Loucy (cell line): ENCODE measurements around the gene STARD13.

ENCODE experiments used
- H2AFZ ChIP-seq: fragments of 200-600 bp; sonication (generic); 2 replicates; pipeline ENCODE4 v1.6.0; 2016; ENCODE audit warnings: antibody characterized with exemption, mild to moderate bottlenecking, low read length, moderate library complexity
- H3F3A ChIP-seq: fragments of 200-600 bp; 2 replicates; pipeline ENCODE4 v1.6.0; 2016; ENCODE audit warnings: antibody characterized with exemption, low read depth, mild to moderate bottlenecking
- H3K27me3 ChIP-seq: fragments of 200-600 bp; sonication (generic); 2 replicates; pipeline ENCODE4 v1.6.1; 2014; ENCODE audit warnings: low read length, mild to moderate bottlenecking; ENCODE audit not compliant: insufficient read depth, poor library complexity, severe bottlenecking
- H3K36me3 ChIP-seq: fragments of 200-600 bp; sonication (generic); 2 replicates; pipeline ENCODE4 v1.6.1; 2016; ENCODE audit warnings: low read length; ENCODE audit not compliant: insufficient read depth
- H3K4me1 ChIP-seq: fragments of 200-600 bp; sonication (generic); 2 replicates; pipeline ENCODE4 v1.5.1; 2014; ENCODE audit warnings: low read length, mild to moderate bottlenecking; ENCODE audit not compliant: insufficient read depth, poor library complexity, severe bottlenecking
- H3K4me2 ChIP-seq: fragments of 200-600 bp; sonication (generic); 2 replicates; pipeline ENCODE4 v1.6.0; 2014; ENCODE audit warnings: antibody characterized with exemption, low read length, low read depth, mild to moderate bottlenecking; ENCODE audit not compliant: poor library complexity, severe bottlenecking
- H3K4me3 ChIP-seq: fragments of 200-600 bp; sonication (generic); 2 replicates; pipeline ENCODE4 v1.5.1; 2014; ENCODE audit warnings: low read length, mild to moderate bottlenecking, mixed read lengths; ENCODE audit not compliant: poor library complexity, severe bottlenecking
- H3K79me2 ChIP-seq: fragments of 200-600 bp; sonication (generic); 2 replicates; pipeline ENCODE4 v1.6.1; 2014; ENCODE audit warnings: low read length; ENCODE audit not compliant: insufficient read depth
- H3K9ac ChIP-seq: fragments of 200-600 bp; sonication (generic); 2 replicates; pipeline ENCODE4 v1.6.0; 2014; ENCODE audit warnings: mild to moderate bottlenecking, low read depth, low read length, moderate library complexity; ENCODE audit not compliant: poor library complexity, severe bottlenecking
- H3K9me2 ChIP-seq: fragments of 200-600 bp; sonication (generic); replicated peaks from 2 replicates; pipeline ENCODE4 v1.6.1; 2016; ENCODE audit warnings: low read depth, low read length, mixed read lengths
- H3K9me3 ChIP-seq: fragments of 200-600 bp; sonication (generic); 2 replicates; pipeline ENCODE4 v1.6.1; 2014; ENCODE audit warnings: mild to moderate bottlenecking, antibody characterized with exemption, low read length, low read depth; ENCODE audit not compliant: insufficient read depth
- H4K20me1 ChIP-seq: fragments of 200-600 bp; sonication (generic); 2 replicates; pipeline ENCODE4 v1.6.0; 2014; ENCODE audit warnings: antibody characterized with exemption, low read length, mild to moderate bottlenecking; ENCODE audit not compliant: insufficient read depth, poor library complexity, severe bottlenecking
- CTCF ChIP-seq: fragments of 200-600 bp; sonication (generic); conservative IDR thresholded peaks from 2 replicates; pipeline ENCODE4 v1.5.1; 2014; ENCODE audit warnings: mild to moderate bottlenecking, antibody characterized with exemption, low read length
- EZH2phosphoT487 ChIP-seq: fragments of 200-600 bp; IDR thresholded peaks from 2 replicates; pipeline ENCODE4 v1.6.1; 2018; ENCODE audit warnings: antibody characterized with exemption, mild to moderate bottlenecking, moderate library complexity, borderline replicate concordance

STARD13 gene

GRCh38 chr13:33307843-33308242, 22.3 kb upstream of the STARD13 start:
- Histone ChIP-seq H3K36me3 (no peaks in the 10 kb centered on the region), H2AFZ (no peak overlapping the region), H4K20me1 (no peaks in the 10 kb centered on the region), H3K4me2 (no peak overlapping the region), H3K9me3 (no peaks in the 10 kb centered on the region), H3K79me2 (no peaks in the 10 kb centered on the region), H3K4me1 (no peaks in the 10 kb centered on the region), H3K9me2 (no peaks in the 10 kb centered on the region), H3K27me3 (no peaks in the 10 kb centered on the region), H3K9ac (no peak overlapping the region), H3F3A (no peaks in the 10 kb centered on the region), H3K4me3 (no peak overlapping the region)
- no peak for TF ChIP-seq EZH2phosphoT487
- no peak for TF ChIP-seq CTCF

GRCh38 chr13:33303855-33304597, 18.5 kb upstream of the STARD13 start:
- H3K4me3 ChIP-seq: no peak overlapping the region
- H2AFZ ChIP-seq: no peak overlapping the region
- H3K9me3 ChIP-seq: no peaks in the 10 kb centered on the region
- H3K9ac ChIP-seq: no peak overlapping the region
- H3K36me3 ChIP-seq: no peaks in the 10 kb centered on the region
- no peaks in the 10 kb centered on the region for H3K9me2 ChIP-seq
- no peak for TF ChIP-seq EZH2phosphoT487
- no peak for TF ChIP-seq CTCF
- no peaks in the 10 kb centered on the region for H3K27me3 ChIP-seq
- H4K20me1 ChIP-seq: no peaks in the 10 kb centered on the region
- H3K4me1 ChIP-seq: no peaks in the 10 kb centered on the region
- no peaks in the 10 kb centered on the region for H3K79me2 ChIP-seq
- H3F3A ChIP-seq: no peaks in the 10 kb centered on the region
- H3K4me2 ChIP-seq: no peak overlapping the region

- Histone ChIP-seq H2AFZ (no peak overlapping the region), H3F3A (no peaks in the 10 kb centered on the region), H3K27me3 (no peaks in the 10 kb centered on the region), H4K20me1 (no peaks in the 10 kb centered on the region), H3K4me3 (no peak overlapping the region), H3K9me2 (no peaks in the 10 kb centered on the region), H3K4me2 (no peak overlapping the region), H3K79me2 (no peaks in the 10 kb centered on the region), H3K4me1 (no peaks in the 10 kb centered on the region), H3K9ac (no peak overlapping the region), H3K36me3 (no peaks in the 10 kb centered on the region), H3K9me3 (no peaks in the 10 kb centered on the region)
- TF ChIP-seq EZH2phosphoT487 (no peak), CTCF (no peak)
Observed at GRCh38 chr13:33299626-33300025, 14.1 kb upstream of the STARD13 start.
